ENCODE measurements around the gene DSE.

DNA sequence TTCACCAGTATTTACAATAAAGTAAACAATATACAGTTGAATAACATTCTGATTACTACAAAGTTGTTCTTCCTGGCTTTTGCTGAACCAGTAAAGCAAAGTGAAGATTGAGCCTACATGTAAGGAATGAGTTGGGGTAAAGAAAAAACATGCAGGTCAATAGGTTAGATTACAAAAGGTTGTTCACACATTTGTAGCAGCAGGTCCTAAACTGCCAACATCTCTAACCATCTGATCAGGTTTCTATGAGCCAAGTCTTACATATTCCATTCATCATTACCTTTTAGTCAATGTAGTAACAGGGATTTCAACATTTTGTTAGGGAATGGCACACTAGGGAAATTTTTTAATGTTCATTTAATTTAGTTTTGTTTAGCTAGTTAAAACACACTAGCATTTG lies 81.2 kb downstream of the DSE start:
- TF ChIP-seq, protein P1, sequence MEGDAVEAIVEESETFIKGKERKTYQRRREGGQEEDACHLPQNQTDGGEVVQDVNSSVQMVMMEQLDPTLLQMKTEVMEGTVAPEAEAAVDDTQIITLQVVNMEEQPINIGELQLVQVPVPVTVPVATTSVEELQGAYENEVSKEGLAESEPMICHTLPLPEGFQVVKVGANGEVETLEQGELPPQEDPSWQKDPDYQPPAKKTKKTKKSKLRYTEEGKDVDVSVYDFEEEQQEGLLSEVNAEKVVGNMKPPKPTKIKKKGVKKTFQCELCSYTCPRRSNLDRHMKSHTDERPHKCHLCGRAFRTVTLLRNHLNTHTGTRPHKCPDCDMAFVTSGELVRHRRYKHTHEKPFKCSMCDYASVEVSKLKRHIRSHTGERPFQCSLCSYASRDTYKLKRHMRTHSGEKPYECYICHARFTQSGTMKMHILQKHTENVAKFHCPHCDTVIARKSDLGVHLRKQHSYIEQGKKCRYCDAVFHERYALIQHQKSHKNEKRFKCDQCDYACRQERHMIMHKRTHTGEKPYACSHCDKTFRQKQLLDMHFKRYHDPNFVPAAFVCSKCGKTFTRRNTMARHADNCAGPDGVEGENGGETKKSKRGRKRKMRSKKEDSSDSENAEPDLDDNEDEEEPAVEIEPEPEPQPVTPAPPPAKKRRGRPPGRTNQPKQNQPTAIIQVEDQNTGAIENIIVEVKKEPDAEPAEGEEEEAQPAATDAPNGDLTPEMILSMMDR (IDR thresholded peaks at IDR 0.05), result no peak
- no peak for TF ChIP-seq POLR2A (IDR thresholded peaks at IDR 0.05)
